H1 (cell line): Measurements from ENCODE around the gene CAMK1. TPM values are rescaled to one million over a fixed set of nuclear protein-coding genes. Genes with fewer than 3 reads are reported as not detected.

ENCODE experiments used
- CTCF ChIA-PET: fragments of 300-600 bp; sonication (Branson Sonifier 250); formaldehyde crosslinking; loops from one replicate; lab custom pipeline; 2021; ENCODE audit not compliant: partially characterized antibody; lab: Charles Lee
- POLR2A ChIA-PET: fragments of 300-600 bp; sonication (Branson Sonifier 250); formaldehyde crosslinking; loops from one replicate; lab custom pipeline; 2021; ENCODE audit warnings: inconsistent platforms; ENCODE audit not compliant: partially characterized antibody; lab: Charles Lee
- DNase-seq, 2 experiments: peaks; one replicate each; pipeline versions ENCODE4 v3.0.0 to v3.0.0-alpha.2; 2010 to 2022; ENCODE audit warnings: low spot score in 2 of 2, low read depth in 1 of 2, mixed read lengths in 1 of 2
- FAIRE-seq: peaks from 2 replicates; lab custom pipeline; 2011; peaks lifted over from hg19 to GRCh38; lab: Jason Lieb, UNC
- H2AFZ ChIP-seq: 2 replicates; pipeline ENCODE4 v1.8.1; 2012; ENCODE audit warnings: low read length, inconsistent platforms
- H2AK5ac ChIP-seq: 2 replicates; pipeline ENCODE4 v1.6.1; 2013; ENCODE audit warnings: low read depth, low read length
- H2BK120ac ChIP-seq: replicated peaks from 2 replicates; pipeline ENCODE3; 2013; ENCODE audit warnings: low read depth, low read length, inconsistent platforms
- H2BK12ac ChIP-seq: 2 replicates; pipeline ENCODE4 v1.6.1; 2013; ENCODE audit warnings: low read depth, low read length
- H2BK15ac ChIP-seq: 2 replicates; pipeline ENCODE4 v1.6.1; 2013; ENCODE audit warnings: low read length
- H2BK20ac ChIP-seq: 2 replicates; pipeline ENCODE4 v1.6.1; 2013; ENCODE audit warnings: low read length
- H2BK5ac ChIP-seq: 2 replicates; pipeline ENCODE4 v1.6.1; 2013; ENCODE audit warnings: low read depth, low read length
- H3K14ac ChIP-seq: 2 replicates; pipeline ENCODE4 v1.6.1; 2013; ENCODE audit warnings: inconsistent platforms; ENCODE audit not compliant: insufficient read length
- H3K18ac ChIP-seq: 2 replicates; pipeline ENCODE4 v1.6.1; 2013; ENCODE audit warnings: low read length; ENCODE audit errors: extremely low read depth
- H3K23ac ChIP-seq: 2 replicates; pipeline ENCODE4 v1.6.1; 2013; ENCODE audit warnings: inconsistent platforms; ENCODE audit not compliant: insufficient read length
- H3K23me2 ChIP-seq: 2 replicates; pipeline ENCODE4 v1.6.1; 2013; ENCODE audit warnings: low read depth, low read length
- H3K27ac ChIP-seq: 2 replicates; pipeline ENCODE4 v1.6.1; 2011; ENCODE audit warnings: low read depth, low read length, inconsistent platforms
- H3K27me3 ChIP-seq, 4 experiments: replicated peaks in 1 of 4; 1 replicate in 1 of 4; 2 replicates in 3 of 4; pipeline versions ENCODE4 v1.6.1 to v1.8.1; 2011 to 2013; ENCODE audit warnings: low read length in 3 of 4, mild to moderate bottlenecking in 3 of 4, inconsistent platforms in 2 of 4, mixed read lengths in 2 of 4, moderate library complexity in 1 of 4; ENCODE audit not compliant: control insufficient read depth in 3 of 4, insufficient read depth in 3 of 4; ENCODE audit errors: extremely low read depth in 1 of 4
- H3K36me3 ChIP-seq, 4 experiments: 2 replicates each; pipeline versions ENCODE4 v1.6.1 to v1.8.1; 2011 to 2013; ENCODE audit warnings: mild to moderate bottlenecking in 4 of 4, low read length in 3 of 4, moderate library complexity in 2 of 4, control low read depth in 1 of 4, inconsistent platforms in 1 of 4; ENCODE audit not compliant: insufficient read depth in 4 of 4, control insufficient read depth in 2 of 4
- H3K4ac ChIP-seq: replicated peaks from 2 replicates; pipeline ENCODE3; 2013; ENCODE audit warnings: low read length, low read depth, mixed read lengths, inconsistent platforms; ENCODE audit not compliant: insufficient read length
- H3K4me1 ChIP-seq, 4 experiments: replicated peaks in 1 of 4; 1 replicate in 1 of 4; 2 replicates in 3 of 4; pipeline versions ENCODE4 v1.6.1 to v1.8.1; 2011 to 2013; ENCODE audit warnings: low read length in 3 of 4, inconsistent platforms in 2 of 4, mixed read lengths in 1 of 4; ENCODE audit not compliant: insufficient read depth in 4 of 4, control insufficient read depth in 3 of 4
- H3K4me2 ChIP-seq, 2 experiments: 2 replicates each; pipeline versions ENCODE4 v1.6.1 to v1.8.1; 2011 to 2013; ENCODE audit warnings: low read depth in 2 of 2, low read length in 2 of 2, control low read depth in 1 of 2, inconsistent platforms in 1 of 2, mild to moderate bottlenecking in 1 of 2; ENCODE audit not compliant: insufficient read depth in 1 of 2
- H3K4me3 ChIP-seq, 4 experiments: fragments of 200-600, 300-600 bp in 1 of 4; sonication (generic), shearing (Covaris generic), sonication (Bioruptor Twin) in 1 of 4; 2 replicates each; pipeline versions ENCODE4 v1.5.1 to v1.8.1; 2011 to 2016; ENCODE audit warnings: low read length in 4 of 4, low read depth in 3 of 4, control low read depth in 2 of 4, inconsistent platforms in 2 of 4, mild to moderate bottlenecking in 2 of 4, mixed read lengths in 1 of 4, moderate library complexity in 1 of 4; ENCODE audit not compliant: insufficient read depth in 2 of 4; ENCODE audit errors: extremely low read depth in 1 of 4
- H3K56ac ChIP-seq: replicated peaks from 2 replicates; pipeline ENCODE3; 2013; ENCODE audit warnings: low read depth, mild to moderate bottlenecking, mixed read lengths, low read length, inconsistent platforms; ENCODE audit not compliant: insufficient read length
- H3K79me1 ChIP-seq: 2 replicates; pipeline ENCODE4 v1.6.1; 2013; ENCODE audit warnings: low read depth, low read length, control low read depth
- H3K79me2 ChIP-seq, 2 experiments: 2 replicates each; pipeline versions ENCODE4 v1.6.1 to v1.8.1; 2012 to 2013; ENCODE audit warnings: low read length in 2 of 2, mild to moderate bottlenecking in 2 of 2, inconsistent platforms in 1 of 2; ENCODE audit not compliant: insufficient read depth in 2 of 2, control insufficient read depth in 1 of 2
- H3K9ac ChIP-seq, 4 experiments: replicated peaks in 1 of 4; 1 replicate in 1 of 4; 2 replicates in 3 of 4; pipeline versions ENCODE4 v1.6.1 to v1.8.1; 2011 to 2013; ENCODE audit warnings: low read depth in 3 of 4, low read length in 3 of 4, control low read depth in 2 of 4, mild to moderate bottlenecking in 2 of 4, moderate library complexity in 2 of 4, inconsistent platforms in 1 of 4; ENCODE audit errors: extremely low read depth in 1 of 4
- H3K9me3 ChIP-seq, 2 experiments: 2 replicates each; pipeline versions ENCODE4 v1.6.1 to v1.8.1; 2012 to 2013; ENCODE audit warnings: mild to moderate bottlenecking in 2 of 2, moderate library complexity in 2 of 2, control low read depth in 1 of 2, inconsistent platforms in 1 of 2, low read depth in 1 of 2, low read length in 1 of 2, mixed read lengths in 1 of 2; ENCODE audit not compliant: insufficient read depth in 2 of 2
- H4K20me1 ChIP-seq, 2 experiments: replicated peaks in 1 of 2; 2 replicates each; pipeline versions ENCODE3 to v1.8.1; 2011 to 2013; ENCODE audit warnings: inconsistent platforms in 2 of 2, low read length in 2 of 2, mild to moderate bottlenecking in 1 of 2; ENCODE audit not compliant: insufficient read depth in 2 of 2, control insufficient read depth in 1 of 2
- H4K5ac ChIP-seq: 2 replicates; pipeline ENCODE4 v1.6.1; 2013; ENCODE audit warnings: low read length, low read depth, mixed read lengths, inconsistent platforms; ENCODE audit not compliant: insufficient read length
- H4K8ac ChIP-seq: 2 replicates; pipeline ENCODE4 v1.8.0; 2013; ENCODE audit warnings: mild to moderate bottlenecking, moderate library complexity, low read length, inconsistent platforms; ENCODE audit not compliant: insufficient read depth; ENCODE audit errors: extremely low read depth
- H4K91ac ChIP-seq: replicated peaks from 2 replicates; pipeline ENCODE3; 2013; ENCODE audit warnings: low read length, mixed read lengths, inconsistent platforms; ENCODE audit not compliant: insufficient read length
- EP300 ChIP-seq, 2 experiments: IDR thresholded peaks; 1 replicate in 1 of 2; 2 replicates in 1 of 2; pipeline ENCODE4 v1.6.1; 2011 to 2012; ENCODE audit warnings: low read depth in 2 of 2, low read length in 2 of 2, mild to moderate bottlenecking in 2 of 2, borderline replicate concordance in 1 of 2, inconsistent platforms in 1 of 2, moderate library complexity in 1 of 2
- MAFK ChIP-seq: IDR thresholded peaks from 2 replicates; pipeline ENCODE4 v1.6.1; 2012; ENCODE audit warnings: low read depth, mild to moderate bottlenecking, improper control_type of control experiment, low read length
- POU5F1 ChIP-seq: IDR thresholded peaks from 2 replicates; pipeline ENCODE4 v1.6.1; 2011; ENCODE audit warnings: low read depth, mild to moderate bottlenecking, low read length, moderate library complexity
- RXRA ChIP-seq: IDR thresholded peaks from 2 replicates; pipeline ENCODE4 v1.6.1; 2011; ENCODE audit warnings: low read depth, mild to moderate bottlenecking, low read length, moderate library complexity; ENCODE audit not compliant: insufficient read depth
- SUZ12 ChIP-seq: fragments of 200-600 bp; sonication (generic); IDR thresholded peaks from 2 replicates; pipeline ENCODE4 v1.6.1; 2012; ENCODE audit warnings: mild to moderate bottlenecking, inconsistent platforms, low read length, moderate library complexity, mixed read lengths
- TAF7 ChIP-seq: optimal IDR thresholded peaks from 2 replicates; pipeline ENCODE3; 2011; ENCODE audit warnings: low read depth, mild to moderate bottlenecking, inconsistent platforms, low read length, moderate library complexity, borderline replicate concordance
- WGBS, 2 experiments: shearing (Covaris generic) in 1 of 2; methylation state at CpG; one replicate each; pipeline versions ENCODE4 v1.1.6 to v1.1.7; 2013 to 2015; ENCODE audit warnings: low lambda C conversion rate in 2 of 2, mixed read lengths in 2 of 2, inconsistent platforms in 1 of 2, low coverage in 1 of 2, missing lambda C conversion rate in 1 of 2; ENCODE audit not compliant: insufficient replicate concordance in 2 of 2, insufficient coverage in 1 of 2, insufficient read length in 1 of 2; ENCODE audit errors: extremely low coverage in 1 of 2, missing lambda C conversion rate in 1 of 2; 5-methylcytosine and 5-hydroxymethylcytosine counted together
- polyA plus RNA-seq, 7 experiments: library from polyadenylated mRNA; depleted of rRNA in 3 of 7; stranded (reverse) in 5 of 7; unstranded in 2 of 7; fragments of >200 nt in 5 of 7; fragments of 200-250 nt in 2 of 7; gene quantifications; 1 replicate in 5 of 7; 2 replicates in 1 of 7; 4 replicates in 1 of 7; pipeline versions ENCODE4 v1.2.1 to v1.2.3, GENCODE V29; 2011 to 2013; ENCODE audit warnings: missing spikeins in 2 of 7, mixed read lengths in 2 of 7
- total RNA-seq: library from RNA; stranded (reverse); fragmentation: NEBNext Ultra II Directional; extraction: Animal tissue kit (Norgen Biotek cat#: 25700); gene quantifications from 2 replicates; pipeline ENCODE4 v1.2.1, GENCODE V29; 2021
- TF ChIP-seq, protein P1 (sequence below): IDR thresholded peaks from 2 replicates; pipeline ENCODE4 v1.6.1; 2011; ENCODE audit warnings: low read depth, mild to moderate bottlenecking, low read length; ENCODE audit not compliant: insufficient read depth

The CAMK1 gene
- total and polyA plus RNA-seq, 2 of the 8 experiments (the other 6 are each of a cell fraction or from before 2014, with no cell fraction given), result 4.9 to 5.1 TPM

DNA sequence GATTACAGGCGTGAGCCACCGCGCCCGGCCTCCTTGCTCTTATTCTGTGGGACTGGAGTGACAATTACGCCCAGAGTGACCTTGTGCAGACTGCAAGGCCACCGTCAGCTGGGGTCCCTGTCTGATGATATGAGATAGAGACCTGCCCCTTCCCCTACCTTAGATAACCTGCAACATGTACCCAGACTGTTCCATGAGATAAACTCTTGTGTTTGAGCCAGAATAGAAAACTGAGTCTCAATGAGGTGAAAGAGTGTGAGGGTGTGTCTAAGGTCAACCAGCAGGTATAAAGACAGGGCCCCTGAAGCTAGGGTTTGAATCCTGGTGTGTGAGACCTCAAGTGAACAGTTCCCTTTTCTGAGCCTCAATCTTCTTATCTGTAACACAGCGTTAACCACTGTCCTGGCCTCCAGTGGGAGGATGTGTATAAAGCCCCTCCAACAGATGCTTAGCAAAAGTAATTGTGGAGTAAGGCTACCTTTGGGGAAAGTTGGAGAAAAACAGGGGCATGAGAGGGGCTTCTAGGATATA lies 16.5 kb upstream of the CAMK1 start:
- Histone ChIP-seq H4K91ac (no peak overlapping the region), H2BK120ac (no peak overlapping the region), H3K79me1 (no peaks in the 10 kb centered on the region), H3K27ac (no peak overlapping the region), H3K23ac (no peak overlapping the region), H3K14ac (no peak overlapping the region), H2BK12ac (no peak overlapping the region), H3K56ac (no peak overlapping the region), H3K9me3 (no peaks in the 10 kb centered on the region), H3K27me3 (no peaks in the 10 kb centered on the region), H4K20me1 (peaks cover 0 to 1% of the 10 kb centered on the region in 2 experiments), H2BK5ac (no peak overlapping the region), H3K4me3 (no peak overlapping the region), H3K36me3 (peaks cover 6 to 65% (median 35%) of the 10 kb centered on the region in 4 experiments), H4K8ac (no peak overlapping the region), H2BK15ac (no peak overlapping the region), H3K18ac (no peak overlapping the region), H2AK5ac (no peak overlapping the region), H3K79me2 (no peaks in the 10 kb centered on the region; a peak in 1 of 4 replicates), H2AFZ (no peak overlapping the region), H3K4me1 (no peaks in the 10 kb centered on the region), H3K9ac (no peak overlapping the region), H3K4ac (no peak overlapping the region), H3K4me2 (no peak overlapping the region), H3K23me2 (no peaks in the 10 kb centered on the region), H4K5ac (no peak overlapping the region), H2BK20ac (no peak overlapping the region)
- ChIA-PET POLR2A (interaction anchor here (1.0 to 2.3 kb wide), 3 partner anchors 10 to 27 kb away, joined by 3 to 10 read pairs (median 3); no protein-coding TSS in a partner anchor), CTCF (interaction anchor here (0.8 to 1.8 kb wide), 7 partner anchors 10 to 160 kb away, joined by 3 to 9 read pairs (median 3); no protein-coding TSS in a partner anchor)
- FAIRE-seq, result no peak
- TF ChIP-seq RXRA (no peak), MAFK (no peak), POU5F1 (no peak), EP300 (IDR thresholded peaks at IDR 0.05; ENCODE audit: borderline replicate concordance in 1 of 2, low read depth in 2 of 2, low read length in 2 of 2) (no peak), SUZ12 (no peak), TAF7 (no peak)
- TF ChIP-seq, protein P1, sequence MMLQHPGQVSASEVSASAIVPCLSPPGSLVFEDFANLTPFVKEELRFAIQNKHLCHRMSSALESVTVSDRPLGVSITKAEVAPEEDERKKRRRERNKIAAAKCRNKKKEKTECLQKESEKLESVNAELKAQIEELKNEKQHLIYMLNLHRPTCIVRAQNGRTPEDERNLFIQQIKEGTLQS, result no peak
- no peak for DNase-seq
- WGBS, 2 experiments, result 92% methylated on average over 7 of the region's 7 CpGs; no CpG with 5 or more reads in 1 of the 2 experiments
